ENCODE data around the gene FRRS1.

GRCh38 chr1:99738858-99739465, 27.5 kb downstream of the FRRS1 start:
- no peak for TF ChIP-seq POLR2A (IDR thresholded peaks at IDR 0.05)
- TF ChIP-seq CTCF (IDR thresholded peaks at IDR 0.05), result no peak
